Skin of body (tissue), 2 donors: Measurements from ENCODE around the gene SMARCD3. TPM values are rescaled to one million over a fixed set of nuclear protein-coding genes. Genes with fewer than 3 reads are reported as not detected.

Source experiments
- DNase-seq: peaks from one replicate; lab custom pipeline; 2025; lab: John Stamatoyannopoulos, UW
- total RNA-seq: library from RNA; depleted of rRNA; stranded (reverse); fragments of >200 nt; gene quantifications from one replicate; pipeline ENCODE4 v1.2.3, GENCODE V29; 2014

SMARCD3 gene
- total RNA-seq, 1 donor from 2014 or later, result 34.5 TPM

GRCh38 chr7:151210087-151210854 lies 38.2 kb downstream of the SMARCD3 start, which contains the start of gene H2BK1:
TSS of gene H2BK1 (minus strand) at chr7:151210488. CDS start at chr7:151210318, 170 bp downstream.
- no peak for DNase-seq

- no peak for DNase-seq
Measured at GRCh38 chr7:151209588-151209987, 38.9 kb downstream of the SMARCD3 start.

- DNase-seq, result no peak
Measured at GRCh38 chr7:151208253-151208862, 40.1 kb downstream of the SMARCD3 start.

GRCh38 chr7:151207804-151208203 lies 40.7 kb downstream of the SMARCD3 start:
- DNase-seq, result no peak

- no peak for DNase-seq
Measured at GRCh38 chr7:151207315-151207714, 41.2 kb downstream of the SMARCD3 start.

GRCh38 chr7:151206914-151207313 lies 41.6 kb downstream of the SMARCD3 start:
- DNase-seq, result no peak

- no peak for DNase-seq
Measured at GRCh38 chr7:151205730-151206129, 42.8 kb downstream of the SMARCD3 start.

- DNase-seq, result no peak
Measured at GRCh38 chr7:151204383-151205032, 44.0 kb downstream of the SMARCD3 start.

GRCh38 chr7:151202836-151203235 lies 45.7 kb downstream of the SMARCD3 start:
- DNase-seq, result no peak

- DNase-seq, result no peak
Measured at GRCh38 chr7:151201751-151202150, 46.7 kb downstream of the SMARCD3 start.

GRCh38 chr7:151201344-151201743 lies 47.1 kb downstream of the SMARCD3 start:
- no peak for DNase-seq

GRCh38 chr7:151198945-151199848 lies 49.3 kb downstream of the SMARCD3 start:
- no peak for DNase-seq

- no peak for DNase-seq
Measured at GRCh38 chr7:151197932-151198331, 50.6 kb downstream of the SMARCD3 start.

- no peak for DNase-seq
Measured at GRCh38 chr7:151195616-151196450, 52.7 kb downstream of the SMARCD3 start.

GRCh38 chr7:151194188-151194587 lies 54.3 kb downstream of the SMARCD3 start:
- no peak for DNase-seq

GRCh38 chr7:151193203-151193978 lies 55.1 kb downstream of the SMARCD3 start:
- DNase-seq, result no peak

GRCh38 chr7:151192002-151192539 lies 56.4 kb downstream of the SMARCD3 start:
- no peak for DNase-seq

- DNase-seq, result no peak
Measured at GRCh38 chr7:151191544-151191943, 57.0 kb downstream of the SMARCD3 start.

- no peak for DNase-seq
Measured at GRCh38 chr7:151189038-151189437, 59.5 kb downstream of the SMARCD3 start.
